A172 (cell line): Measurements from ENCODE around the gene CCDC3. TPM values are rescaled to one million over a fixed set of nuclear protein-coding genes. Genes with fewer than 3 reads are reported as not detected.
A peak's percentile ranks its signal among the peaks of the same experiment; 100 is the strongest.
"Not testable (repeated sequence)": the region's sequence is repeated elsewhere in the genome, so short reads cannot be mapped to it uniquely, and the experiment has no call there.

Experiments used
- DNase-seq: peaks from one replicate; pipeline ENCODE4 v3.0.0-alpha.2; 2015; ENCODE audit warnings: low spot score
- total RNA-seq: library from RNA; depleted of rRNA; stranded (reverse); fragments of >200 nt; shearing (Covaris generic); gene quantifications from 2 replicates; pipeline ENCODE4 v1.2.3, GENCODE V29; 2014

The CCDC3 gene
- total RNA-seq, 1 experiment from 2014 or later: 0.03 TPM

DNA sequence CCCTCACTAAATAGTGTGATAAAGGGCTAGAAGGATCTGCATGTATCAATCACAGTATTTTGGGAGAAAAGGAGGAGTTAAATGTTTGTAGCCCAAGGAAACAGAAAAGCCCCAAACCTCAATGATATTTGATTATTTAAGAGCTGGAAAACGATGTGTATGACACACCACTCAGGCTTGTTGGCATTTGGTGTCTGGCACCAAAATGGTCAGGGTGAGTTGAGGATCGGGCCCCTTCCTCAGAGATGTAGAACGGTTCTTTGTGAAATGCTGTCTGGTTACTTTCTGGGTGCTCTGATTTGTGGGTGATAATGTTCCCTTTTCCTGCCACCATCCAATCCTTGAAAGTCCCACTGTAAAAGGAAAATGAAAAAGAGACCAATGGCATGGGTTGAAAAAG lies 113.7 kb downstream of the CCDC3 start:
- no peak for DNase-seq

DNA sequence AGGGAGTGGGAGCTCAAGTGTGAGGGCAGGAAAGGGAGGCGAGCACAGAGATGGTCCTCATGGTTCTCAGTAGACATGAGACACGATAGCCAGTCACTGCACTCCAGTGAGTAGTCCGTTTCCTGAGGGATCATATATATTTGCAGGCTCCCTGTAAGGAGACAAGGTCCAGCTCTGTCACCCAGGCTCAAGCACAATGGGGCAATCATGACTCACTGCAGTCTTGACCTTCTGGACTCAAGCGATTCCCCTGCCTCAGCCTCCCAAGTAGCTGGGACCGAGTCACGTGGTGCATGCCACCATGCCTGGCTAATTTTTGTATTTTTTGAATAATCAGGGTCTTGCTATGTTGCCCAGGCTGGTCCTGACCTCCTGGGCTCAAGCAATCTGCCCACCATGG lies 116.7 kb downstream of the CCDC3 start:
- DNase-seq: no peak

DNA sequence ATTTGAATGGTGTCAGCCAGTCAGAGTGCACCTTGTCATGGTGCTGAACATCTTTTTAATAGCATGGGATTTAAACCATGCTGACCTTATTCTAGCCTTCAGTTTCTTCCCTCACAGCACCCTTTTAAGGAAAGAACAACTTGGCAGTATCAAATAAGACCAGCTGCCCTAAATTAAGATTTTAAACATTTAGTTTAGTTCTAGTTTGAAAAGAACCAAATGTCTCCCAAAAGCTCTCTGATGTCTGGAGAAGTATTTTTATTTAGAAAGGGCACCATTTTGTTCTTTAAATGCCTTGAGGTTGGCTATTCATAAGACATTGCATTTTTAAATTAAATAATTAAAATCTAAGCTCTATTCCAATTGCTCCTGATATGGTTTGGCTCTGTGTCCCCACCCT lies 121.1 kb downstream of the CCDC3 start:
- DNase-seq: no peak

DNA sequence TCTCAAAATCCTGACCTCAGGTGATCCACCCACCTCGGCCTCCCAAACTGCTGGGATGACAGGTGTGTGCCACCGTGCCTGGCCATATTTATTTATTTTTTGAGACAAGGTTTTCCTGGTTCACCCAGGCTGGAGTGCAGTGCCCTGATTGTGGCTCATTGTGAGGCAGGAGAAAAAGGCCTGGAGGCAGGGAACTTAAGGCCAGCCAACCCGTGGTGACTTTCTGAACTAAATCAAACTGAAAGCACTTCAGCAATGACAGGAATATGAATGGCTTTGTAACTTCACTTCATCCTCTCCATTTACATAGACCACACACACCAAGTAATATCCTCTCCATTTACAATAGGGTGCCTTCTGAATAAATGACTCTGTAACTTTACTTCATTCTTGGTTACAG lies 124.4 kb downstream of the CCDC3 start:
- no peak for DNase-seq

DNA sequence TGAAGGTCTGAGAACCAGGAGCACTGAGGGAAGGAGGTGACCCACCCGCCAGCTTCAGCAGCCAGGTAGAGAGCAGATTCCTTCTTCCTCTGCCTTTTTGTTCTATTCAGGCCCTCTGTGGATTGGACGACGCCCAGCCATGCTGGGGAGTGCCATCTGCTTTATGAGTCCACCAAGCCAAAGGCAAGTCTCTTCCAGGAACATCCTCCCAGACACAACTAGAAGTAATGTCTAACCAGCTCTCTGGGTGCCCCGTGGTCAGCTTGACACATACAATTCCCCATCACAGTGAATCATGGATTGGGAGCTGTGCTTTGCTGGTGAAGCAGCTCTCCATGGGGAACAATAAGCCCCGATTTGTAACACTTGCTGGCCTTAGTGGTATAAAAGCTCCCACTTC lies 125.2 kb downstream of the CCDC3 start:
- DNase-seq: no peak

GRCh38 chr10:12875100-12875499 lies 126.4 kb downstream of the CCDC3 start:
- no peak for DNase-seq

GRCh38 chr10:12874501-12874900 lies 127.0 kb downstream of the CCDC3 start:
- DNase-seq: no peak

GRCh38 chr10:12873172-12873571 lies 128.3 kb downstream of the CCDC3 start:
- DNase-seq: no peak

DNA sequence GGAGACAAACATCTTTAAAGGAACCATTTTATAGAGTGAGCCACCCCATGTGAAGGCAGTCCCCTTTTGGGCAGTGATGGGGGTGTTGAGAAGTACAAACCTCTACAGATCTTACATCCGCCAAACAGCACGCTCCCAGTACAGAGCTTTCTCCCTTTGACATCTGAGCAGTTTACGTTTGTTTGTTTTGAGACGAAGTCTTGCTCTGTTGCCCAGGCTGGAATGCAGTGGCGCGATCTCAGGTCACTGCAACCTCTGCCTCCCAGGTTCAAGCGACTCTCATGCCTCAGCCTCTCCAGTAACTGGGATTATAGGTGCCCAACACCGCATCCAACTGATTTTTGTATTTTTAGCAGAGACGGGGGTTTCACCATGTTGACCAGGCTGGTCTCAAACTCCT lies 128.9 kb downstream of the CCDC3 start:
- DNase-seq: no peak

GRCh38 chr10:12869427-12869826 lies 132.1 kb downstream of the CCDC3 start:
- no peak for DNase-seq

DNA sequence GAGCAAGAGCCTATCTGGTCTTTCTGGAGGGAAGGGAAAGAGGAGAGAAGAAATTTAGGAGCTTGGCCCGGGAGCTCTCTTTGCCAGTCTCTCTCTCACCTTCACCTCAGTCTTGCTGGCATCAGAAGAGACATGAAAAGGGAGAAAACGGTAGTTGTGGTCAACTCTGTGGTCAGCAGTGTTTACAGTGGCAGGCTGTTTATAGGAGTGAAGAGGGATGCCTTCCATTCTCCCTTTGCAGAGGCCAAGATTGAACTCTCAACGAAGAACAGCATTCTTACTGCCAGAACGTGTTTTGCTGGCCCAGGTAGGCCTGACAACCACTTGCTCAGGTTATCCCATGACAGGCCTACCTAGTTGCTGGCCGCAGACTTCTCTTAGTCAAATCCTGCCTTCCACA lies 133.3 kb downstream of the CCDC3 start:
- DNase-seq: peak; percentile 10

- not testable (repeated sequence) for DNase-seq
These were observed 136.0 kb downstream of the CCDC3 start for GRCh38 chr10:12865515-12865914.

DNA sequence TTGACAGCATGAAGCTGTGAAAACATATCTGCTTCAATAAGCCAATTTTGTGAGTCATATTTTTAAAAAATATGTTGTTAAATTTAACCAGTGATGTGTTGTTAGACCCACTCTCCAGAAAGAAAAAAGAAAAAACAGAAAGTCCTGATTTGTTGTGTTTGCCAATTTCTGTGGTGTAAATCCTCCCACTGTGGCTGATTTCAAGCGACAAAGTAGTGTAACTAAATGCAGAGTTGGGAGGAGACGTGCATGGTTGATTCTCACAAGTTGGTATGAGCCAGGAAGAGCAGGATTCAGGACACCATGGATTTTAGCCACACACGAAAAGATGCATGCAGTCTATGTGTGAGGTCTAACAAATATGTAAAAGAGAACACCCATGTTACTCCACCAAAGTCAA lies 139.1 kb downstream of the CCDC3 start:
- no peak for DNase-seq

DNA sequence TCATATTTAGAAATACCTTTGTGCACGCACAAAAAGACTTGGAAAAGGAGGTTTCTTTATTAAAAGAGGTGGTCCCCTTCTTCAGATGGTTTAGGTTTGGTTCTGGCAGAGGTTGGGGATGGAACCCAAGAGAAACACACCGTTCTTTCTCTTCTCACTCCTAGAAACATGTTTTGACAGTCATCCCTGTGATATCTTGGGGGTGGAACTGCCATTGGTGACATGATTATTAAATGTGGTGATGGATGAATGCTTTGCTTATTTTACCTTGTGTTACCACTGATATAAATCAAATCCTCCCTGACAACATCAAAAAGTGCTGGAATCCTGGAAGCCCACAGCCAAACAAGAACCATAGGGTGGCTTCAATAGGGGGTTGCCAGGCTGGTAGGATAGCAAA lies 146.5 kb downstream of the CCDC3 start:
- no peak for DNase-seq

DNA sequence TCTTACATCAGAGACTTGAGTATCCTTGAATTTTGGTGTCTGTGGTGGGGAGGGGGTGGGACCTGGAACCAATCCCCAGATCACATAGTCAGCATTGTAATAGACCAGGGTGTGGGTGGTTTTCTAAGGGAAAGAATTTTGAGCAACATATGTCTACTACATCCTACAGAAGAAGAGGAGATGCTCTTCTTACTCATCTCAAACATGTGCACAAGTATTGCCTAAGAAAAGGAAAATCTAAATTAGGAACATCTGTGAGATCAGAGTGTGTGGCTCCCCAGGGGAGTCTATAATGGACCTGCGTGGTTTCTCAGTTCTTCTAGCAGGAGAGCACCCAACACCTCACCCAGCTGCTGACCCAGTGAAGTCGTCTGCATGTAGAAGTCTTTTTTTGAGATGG lies 148.8 kb downstream of the CCDC3 start:
- DNase-seq: no peak

DNA sequence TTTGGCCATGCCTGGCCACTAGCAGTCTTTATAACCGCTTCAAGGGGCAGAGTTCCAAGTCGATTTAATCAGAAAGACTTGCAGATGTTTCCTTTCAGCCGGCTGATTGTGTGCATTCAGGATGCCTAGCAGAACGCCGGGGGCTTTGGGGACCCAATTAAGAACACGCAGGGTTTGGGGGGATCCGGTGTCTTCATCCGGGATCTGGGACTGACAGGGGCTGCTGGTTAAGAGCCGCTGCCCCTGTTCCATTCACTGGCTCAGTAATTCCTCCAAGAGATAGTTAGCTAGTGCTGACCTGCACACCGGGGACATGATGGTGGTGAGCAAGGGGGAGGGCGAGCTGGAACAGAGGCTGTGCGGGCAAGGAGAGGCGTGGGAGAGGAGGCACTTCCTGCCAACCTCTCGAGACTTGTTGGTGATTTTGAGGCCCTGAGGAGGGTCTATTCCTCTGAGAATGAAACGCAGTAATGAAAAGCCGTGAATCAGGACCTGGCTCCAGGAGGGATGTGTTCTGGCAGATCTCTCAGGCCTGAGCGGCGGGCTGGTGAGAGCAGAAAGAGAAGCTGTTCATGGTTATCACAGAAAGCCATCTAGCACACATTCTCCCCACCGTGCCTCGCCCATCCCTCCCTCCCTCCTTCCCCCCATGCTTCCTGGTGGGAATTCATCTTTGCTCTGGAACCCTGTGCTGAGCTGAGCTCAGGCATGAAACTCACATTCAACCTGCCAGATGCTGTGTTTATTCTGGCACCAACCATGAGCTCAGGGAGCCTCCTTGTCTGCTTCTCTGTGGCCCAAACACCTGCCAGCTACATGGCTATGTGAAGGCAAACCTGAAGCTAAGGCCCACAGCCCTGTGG lies 152.0 kb downstream of the CCDC3 start:
- no peak for DNase-seq

- DNase-seq: no peak
These were observed 152.9 kb downstream of the CCDC3 start for GRCh38 chr10:12848439-12849173.

GRCh38 chr10:12847361-12847975 lies 154.0 kb downstream of the CCDC3 start:
- no peak for DNase-seq

DNA sequence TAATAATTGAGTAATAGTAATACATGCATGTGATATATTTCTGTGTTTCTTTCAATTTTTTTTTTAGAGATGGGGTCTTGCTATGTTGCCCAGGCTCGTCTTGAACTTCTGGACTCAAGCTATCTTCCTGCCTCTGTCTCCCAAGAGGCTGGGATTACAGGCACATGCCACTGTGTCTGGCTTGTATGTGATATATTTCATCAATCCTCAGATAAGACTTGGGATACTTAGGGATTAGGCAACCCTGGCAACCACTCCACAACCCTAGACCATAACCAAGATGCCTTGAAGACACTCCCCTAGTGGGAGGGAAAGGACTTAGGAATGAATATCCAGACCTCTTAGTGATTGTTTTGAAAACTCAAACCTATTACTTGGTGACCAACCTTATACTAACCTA lies 154.8 kb downstream of the CCDC3 start:
- DNase-seq: no peak
